Activated CD8-positive, alpha-beta T cell treated with anti-CD3 and anti-CD28 coated beads for 36 hours (primary cell): ENCODE measurements around the gene OPCML. TPM values are rescaled to one million over a fixed set of nuclear protein-coding genes. Genes with fewer than 3 reads are reported as not detected.

Experiments used
- ATAC-seq: fragments of 200-7000 bp; cut with Tn5 transposase; one replicate; pipeline ENCODE4 v1.10.0; 2021; ENCODE audit warnings: mild to moderate bottlenecking, moderate library complexity
- CTCF ChIA-PET: fragments of 350-600 bp; sonication (Branson Sonifier 250); formaldehyde crosslinking; loops from one replicate; lab custom pipeline; 2021; ENCODE audit warnings: antibody characterized with exemption; lab: Charles Lee
- POLR2A ChIA-PET: fragments of 350-600 bp; sonication (Branson Sonifier 250); formaldehyde crosslinking; loops from one replicate; lab custom pipeline; 2021; ENCODE audit warnings: antibody characterized with exemption; lab: Charles Lee
- DNase-seq: peaks from one replicate; pipeline ENCODE4 v3.0.0-alpha.2; 2020
- H3K27ac Mint-ChIP-seq: one replicate; pipeline ENCODE4 v1.8.0; 2021; ENCODE audit warnings: mild to moderate bottlenecking, mixed read lengths
- H3K27me3 Mint-ChIP-seq: one replicate; pipeline ENCODE4 v1.8.0; 2021; ENCODE audit warnings: mixed read lengths
- H3K36me3 Mint-ChIP-seq: one replicate; pipeline ENCODE4 v1.8.0; 2021; ENCODE audit warnings: low read depth, mixed read lengths
- H3K4me1 Mint-ChIP-seq: one replicate; pipeline ENCODE4 v1.8.0; 2021; ENCODE audit warnings: low read depth, mixed read lengths
- H3K4me3 Mint-ChIP-seq: one replicate; pipeline ENCODE4 v1.8.0; 2021; ENCODE audit warnings: mild to moderate bottlenecking, moderate library complexity, mixed read lengths
- H3K9me3 Mint-ChIP-seq: one replicate; pipeline ENCODE4 v1.8.0; 2021; ENCODE audit warnings: mixed read lengths
- CTCF ChIP-seq: fragments of 200-600 bp; IDR thresholded peaks from one replicate; pipeline ENCODE4 v1.8.0; 2022; ENCODE audit warnings: antibody characterized with exemption, mild to moderate bottlenecking
- intact Hi-C: fragments of 100-400 bp; cut with micrococcal nuclease; formaldehyde crosslinking; loops from one replicate; pipeline ENCODE4 v1.10.0; 2022
- total RNA-seq, 2 experiments: library from RNA; stranded (reverse); gene quantifications; one replicate each; pipeline ENCODE4 v1.2.3, GENCODE V29; 2021

The OPCML gene
- total RNA-seq, 2 experiments from 2014 or later: not detected

GRCh38 chr11:132844956-132845696, 687.2 kb downstream of the OPCML start:
- H3K27me3 Mint-ChIP-seq: no peaks in the 10 kb centered on the region
- intact Hi-C loops: no loop called here
- TF ChIP-seq CTCF: no peak
- DNase-seq: no peak
- no peaks in the 10 kb centered on the region for H3K9me3 Mint-ChIP-seq
- no peak for ATAC-seq
- no peaks in the 10 kb centered on the region for H3K36me3 Mint-ChIP-seq
- ChIA-PET POLR2A (no interaction called here), CTCF (no interaction called here)
- no peak overlapping the region for H3K27ac Mint-ChIP-seq
- no peaks in the 10 kb centered on the region for H3K4me1 Mint-ChIP-seq
- no peak overlapping the region for H3K4me3 Mint-ChIP-seq

- Mint-ChIP-seq H3K4me1 (no peaks in the 10 kb centered on the region), H3K27ac (no peak overlapping the region), H3K4me3 (no peak overlapping the region), H3K9me3 (no peaks in the 10 kb centered on the region), H3K27me3 (no peaks in the 10 kb centered on the region), H3K36me3 (no peaks in the 10 kb centered on the region)
- CTCF ChIA-PET: no interaction called here
- no peak for ATAC-seq
- POLR2A ChIA-PET: no interaction called here
- DNase-seq: no peak
- intact Hi-C loops: no loop called here
- TF ChIP-seq CTCF: no peak
Observed at GRCh38 chr11:132840660-132841059, 691.6 kb downstream of the OPCML start.

- Mint-ChIP-seq H3K36me3 (no peaks in the 10 kb centered on the region), H3K27ac (no peak overlapping the region), H3K9me3 (no peaks in the 10 kb centered on the region), H3K4me1 (no peaks in the 10 kb centered on the region), H3K4me3 (no peak overlapping the region), H3K27me3 (no peaks in the 10 kb centered on the region)
- ChIA-PET CTCF (no interaction called here), POLR2A (no interaction called here)
- ATAC-seq (no peak), DNase-seq (no peak)
- intact Hi-C loops: no loop called here
- no peak for TF ChIP-seq CTCF
Observed at GRCh38 chr11:132840191-132840590, 692.1 kb downstream of the OPCML start.

GRCh38 chr11:132839236-132839945, 692.9 kb downstream of the OPCML start:
- H3K4me3 Mint-ChIP-seq: no peak overlapping the region
- no peak overlapping the region for H3K27ac Mint-ChIP-seq
- no peaks in the 10 kb centered on the region for H3K36me3 Mint-ChIP-seq
- no peaks in the 10 kb centered on the region for H3K27me3 Mint-ChIP-seq
- ChIA-PET CTCF (no interaction called here), POLR2A (no interaction called here)
- no peaks in the 10 kb centered on the region for H3K4me1 Mint-ChIP-seq
- intact Hi-C loops: no loop called here
- TF ChIP-seq CTCF: no peak
- DNase-seq: no peak
- no peaks in the 10 kb centered on the region for H3K9me3 Mint-ChIP-seq
- no peak for ATAC-seq

GRCh38 chr11:132838627-132839026, 693.7 kb downstream of the OPCML start:
- ChIA-PET CTCF (no interaction called here), POLR2A (no interaction called here)
- no peak for TF ChIP-seq CTCF
- H3K4me3 Mint-ChIP-seq: no peak overlapping the region
- no peaks in the 10 kb centered on the region for H3K36me3 Mint-ChIP-seq
- H3K9me3 Mint-ChIP-seq: no peaks in the 10 kb centered on the region
- DNase-seq: no peak
- no peak for ATAC-seq
- H3K4me1 Mint-ChIP-seq: no peaks in the 10 kb centered on the region
- intact Hi-C loops: no loop called here
- H3K27ac Mint-ChIP-seq: no peak overlapping the region
- no peaks in the 10 kb centered on the region for H3K27me3 Mint-ChIP-seq
